ENCODE results near the gene TRIM62. TPM values are rescaled to one million over a fixed set of nuclear protein-coding genes. Genes with fewer than 3 reads are reported as not detected.

The TRIM62 gene
- total and polyA plus RNA-seq, 3 donors from 2014 or later, result 6.0 to 8.8 (median 6.2) TPM

DNA sequence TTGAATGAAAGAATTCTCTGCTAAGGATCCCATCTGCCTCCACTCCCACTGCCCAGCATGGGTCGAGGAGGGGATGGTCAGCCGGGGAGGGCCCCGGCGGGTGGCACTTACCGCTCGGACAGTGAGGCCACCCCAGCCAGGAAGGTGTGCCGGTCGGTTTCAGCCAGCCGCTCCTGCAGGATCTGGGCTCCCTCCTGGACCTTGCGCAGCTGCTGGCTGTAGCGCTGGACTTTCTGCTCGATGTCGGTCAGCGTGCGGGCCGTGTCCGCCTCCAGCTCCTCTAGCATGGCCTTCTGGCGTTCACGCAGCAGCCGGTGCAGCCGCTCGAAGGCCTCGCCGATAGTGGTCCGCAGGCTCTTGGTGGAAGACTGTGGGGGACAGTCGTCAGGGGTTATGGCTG lies 22.3 kb downstream of the TRIM62 start:
- no peak for TF ChIP-seq CTCF (IDR thresholded peaks at IDR 0.05)
- TF ChIP-seq POLR2A (IDR thresholded peaks at IDR 0.05), result no peak
- H3K27me3 ChIP-seq, result no peaks in the 10 kb centered on the region
- no peaks in the 10 kb centered on the region for H3K36me3 ChIP-seq (ENCODE audit: low read depth, missing control alignments)
- no peaks in the 10 kb centered on the region for H3K9me3 ChIP-seq
- WGBS, 2 donors, result 95 to 97% methylated on average over 23 to 26 of the region's 26 CpGs
- peaks cover 26% of the 10 kb centered on the region for H3K4me1 ChIP-seq
- H3K27ac ChIP-seq, result no peak overlapping the region
- H3K4me3 ChIP-seq, result no peak overlapping the region
- no peak for DNase-seq
- intact Hi-C loops (cut with DNase I; ENCODE audit: low total_unique reads), result no loop called here

DNA sequence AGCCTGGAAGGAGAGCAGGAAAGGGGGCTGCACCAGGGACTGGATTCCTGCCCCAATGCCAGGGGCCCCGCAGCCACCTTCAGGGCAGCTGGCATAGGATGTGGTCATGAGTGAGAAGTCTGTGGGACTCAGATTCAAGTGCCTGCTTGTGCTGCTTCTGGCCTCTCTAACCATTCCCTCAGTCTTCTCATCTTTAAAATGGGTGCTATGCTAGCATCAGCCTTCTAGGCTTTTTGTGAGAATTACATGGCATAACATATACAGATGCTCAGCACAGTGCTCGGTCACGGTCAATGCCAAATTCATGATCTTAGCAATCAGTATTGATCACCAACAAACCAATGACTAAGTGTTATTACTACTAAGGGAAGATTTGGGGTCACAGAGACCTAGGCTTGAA lies 23.5 kb downstream of the TRIM62 start:
- WGBS, 2 donors, result 94 to 100% methylated on average over 2 to 3 of the region's 3 CpGs
- H3K36me3 ChIP-seq (ENCODE audit: low read depth, missing control alignments), result no peaks in the 10 kb centered on the region
- H3K4me3 ChIP-seq, result no peak overlapping the region
- peaks cover 30% of the 10 kb centered on the region for H3K4me1 ChIP-seq
- no peaks in the 10 kb centered on the region for H3K9me3 ChIP-seq
- TF ChIP-seq POLR2A (IDR thresholded peaks at IDR 0.05) (no peak), CTCF (IDR thresholded peaks at IDR 0.05) (no peak)
- H3K27ac ChIP-seq, result no peak overlapping the region
- H3K27me3 ChIP-seq, result no peaks in the 10 kb centered on the region
- DNase-seq, result no peak
- intact Hi-C loops (cut with DNase I; ENCODE audit: low total_unique reads), result no loop called here

- TF ChIP-seq CTCF (IDR thresholded peaks at IDR 0.05) (no peak), POLR2A (IDR thresholded peaks at IDR 0.05) (no peak)
- Histone ChIP-seq H3K9me3 (no peaks in the 10 kb centered on the region), H3K27me3 (no peaks in the 10 kb centered on the region), H3K4me1 (peaks cover 39% of the 10 kb centered on the region), H3K4me3 (no peak overlapping the region), H3K27ac (no peak overlapping the region), H3K36me3 (ENCODE audit: low read depth, missing control alignments) (no peaks in the 10 kb centered on the region)
- WGBS, 2 donors, result 78 to 89% methylated on average over 4 of the region's 4 CpGs
- no peak for DNase-seq
- intact Hi-C loops (cut with DNase I; ENCODE audit: low total_unique reads), result no loop called here
These were observed 24.7 kb downstream of the TRIM62 start for GRCh38 chr1:33157131-33157530.

DNA sequence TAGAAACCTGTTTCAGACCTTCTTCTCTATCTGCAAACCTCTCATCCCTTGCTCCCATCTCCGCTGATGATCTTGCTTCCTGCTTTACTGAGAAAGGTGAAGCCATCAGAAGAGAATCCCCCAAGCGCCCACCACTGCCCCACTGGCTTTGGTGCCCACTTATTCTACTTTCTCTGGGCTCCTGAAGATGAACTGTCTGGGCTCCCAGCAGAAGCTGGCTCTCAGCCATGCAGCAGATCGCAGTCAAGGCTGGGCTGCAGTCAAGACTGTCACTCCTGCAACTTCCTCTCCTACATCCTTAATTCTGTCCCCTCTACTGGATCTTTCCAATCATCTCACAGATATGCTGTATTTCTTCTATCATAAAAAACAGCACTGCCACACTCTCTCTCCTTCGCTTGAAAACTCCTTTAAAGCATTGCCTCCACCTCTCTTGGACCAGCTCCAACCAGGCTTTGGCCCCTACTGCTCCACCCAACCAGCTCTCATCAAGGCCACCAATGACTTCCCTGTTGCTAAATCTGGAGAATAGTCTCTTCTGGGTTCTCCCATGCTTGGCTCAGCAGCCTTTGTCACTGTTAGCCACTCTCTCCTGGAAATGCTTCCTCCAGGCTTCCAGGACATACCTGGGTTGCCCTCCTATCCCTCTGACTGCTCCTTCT lies 25.8 kb downstream of the TRIM62 start:
- DNase-seq, result no peak
- WGBS, 2 donors, result 64 to 68% methylated on average over 4 of the region's 4 CpGs
- intact Hi-C loops (cut with DNase I; ENCODE audit: low total_unique reads), result no loop called here
- peaks cover 34% of the 10 kb centered on the region for H3K4me1 ChIP-seq
- no peak overlapping the region for H3K4me3 ChIP-seq
- H3K27me3 ChIP-seq, result no peaks in the 10 kb centered on the region
- H3K27ac ChIP-seq, result no peak overlapping the region
- H3K9me3 ChIP-seq, result no peaks in the 10 kb centered on the region
- H3K36me3 ChIP-seq (ENCODE audit: low read depth, missing control alignments), result no peaks in the 10 kb centered on the region
- TF ChIP-seq CTCF (IDR thresholded peaks at IDR 0.05) (no peak), POLR2A (IDR thresholded peaks at IDR 0.05) (no peak)

GRCh38 chr1:33153650-33154049 lies 28.2 kb downstream of the TRIM62 start:
- DNase-seq, result no peak
- WGBS, 2 donors, result 83 to 86% methylated on average over 2 of the region's 2 CpGs
- H3K9me3 ChIP-seq, result no peaks in the 10 kb centered on the region
- H3K4me3 ChIP-seq, result no peak overlapping the region
- peaks cover 30% of the 10 kb centered on the region for H3K4me1 ChIP-seq
- no peaks in the 10 kb centered on the region for H3K36me3 ChIP-seq (ENCODE audit: low read depth, missing control alignments)
- intact Hi-C loops (cut with DNase I; ENCODE audit: low total_unique reads), result no loop called here
- no peak for TF ChIP-seq CTCF (IDR thresholded peaks at IDR 0.05)
- no peak for TF ChIP-seq POLR2A (IDR thresholded peaks at IDR 0.05)
- H3K27me3 ChIP-seq, result no peaks in the 10 kb centered on the region
- peak overlapping the region in 1 of 2 donors; percentile 75 for H3K27ac ChIP-seq

Data from testis (tissue), 3 donors.